GM12874 (cell line): Measurements from ENCODE around the gene CLCN3.

Experiments used
- CTCF ChIP-seq: IDR thresholded peaks from 2 replicates; pipeline ENCODE4 v1.5.1; 2011; ENCODE audit warnings: low read depth, mild to moderate bottlenecking, control low read depth, low read length, moderate library complexity; ENCODE audit not compliant: insufficient read depth

CLCN3 gene

GRCh38 chr4:169758401-169758962, 138.1 kb downstream of the CLCN3 start:
- TF ChIP-seq CTCF: no peak

- no peak for TF ChIP-seq CTCF
These were observed 141.5 kb downstream of the CLCN3 start for GRCh38 chr4:169761846-169762245.

- TF ChIP-seq CTCF: no peak
These were observed 145.5 kb downstream of the CLCN3 start for GRCh38 chr4:169765835-169766234.

GRCh38 chr4:169766741-169767140, 146.4 kb downstream of the CLCN3 start:
- TF ChIP-seq CTCF: no peak

GRCh38 chr4:169768385-169768784, 148.0 kb downstream of the CLCN3 start:
- TF ChIP-seq CTCF: no peak

- TF ChIP-seq CTCF: no peak
These were observed 150.0 kb downstream of the CLCN3 start for GRCh38 chr4:169770416-169770815.
